IPS-15b (cell line): ENCODE measurements around the gene THSD7B.
"Not testable (repeated sequence)": the region's sequence is repeated elsewhere in the genome, so short reads cannot be mapped to it uniquely, and the experiment has no call there.

Experiments used
- H3K27me3 ChIP-seq: one replicate; pipeline ENCODE4 v1.6.1; 2013; ENCODE audit warnings: low read length; ENCODE audit not compliant: control insufficient read depth, insufficient read depth
- H3K36me3 ChIP-seq: one replicate; pipeline ENCODE4 v1.6.1; 2013; ENCODE audit warnings: low read length; ENCODE audit not compliant: control insufficient read depth, insufficient read depth
- H3K4me1 ChIP-seq: one replicate; pipeline ENCODE4 v1.6.1; 2013; ENCODE audit warnings: mild to moderate bottlenecking, low read length; ENCODE audit not compliant: control insufficient read depth, insufficient read depth
- H3K4me3 ChIP-seq: one replicate; pipeline ENCODE4 v1.5.1; 2013; ENCODE audit warnings: low read depth, low read length
- H3K9ac ChIP-seq: one replicate; pipeline ENCODE4 v1.6.1; 2013; ENCODE audit warnings: low read depth, mild to moderate bottlenecking, low read length
- H3K9me3 ChIP-seq: one replicate; pipeline ENCODE4 v1.6.1; 2013; ENCODE audit warnings: mild to moderate bottlenecking, low read length; ENCODE audit not compliant: control insufficient read depth, insufficient read depth

THSD7B gene

DNA sequence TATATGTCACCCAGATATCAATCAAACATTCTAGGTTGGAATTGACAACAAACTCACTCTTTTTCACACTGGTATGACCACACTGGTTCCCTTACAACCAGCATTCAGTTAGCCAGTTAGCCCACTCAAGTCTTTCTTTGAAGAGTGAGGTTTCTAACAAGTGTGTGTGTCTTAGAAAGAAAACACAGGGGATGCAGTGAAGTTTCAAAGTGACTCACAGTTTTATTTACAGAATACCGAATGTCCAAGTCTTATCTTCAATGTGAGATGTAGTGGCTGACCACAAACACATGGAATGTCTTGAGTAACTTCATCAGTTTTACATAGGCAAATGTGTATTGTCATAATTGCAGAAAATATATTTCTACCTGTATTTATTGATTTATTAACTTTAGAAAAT, 924.2 kb downstream of the THSD7B start:
- Histone ChIP-seq H3K9me3 (no peaks in the 10 kb centered on the region), H3K27me3 (no peaks in the 10 kb centered on the region), H3K4me1 (no peaks in the 10 kb centered on the region), H3K36me3 (no peaks in the 10 kb centered on the region), H3K9ac (no peak overlapping the region), H3K4me3 (no peak overlapping the region)

DNA sequence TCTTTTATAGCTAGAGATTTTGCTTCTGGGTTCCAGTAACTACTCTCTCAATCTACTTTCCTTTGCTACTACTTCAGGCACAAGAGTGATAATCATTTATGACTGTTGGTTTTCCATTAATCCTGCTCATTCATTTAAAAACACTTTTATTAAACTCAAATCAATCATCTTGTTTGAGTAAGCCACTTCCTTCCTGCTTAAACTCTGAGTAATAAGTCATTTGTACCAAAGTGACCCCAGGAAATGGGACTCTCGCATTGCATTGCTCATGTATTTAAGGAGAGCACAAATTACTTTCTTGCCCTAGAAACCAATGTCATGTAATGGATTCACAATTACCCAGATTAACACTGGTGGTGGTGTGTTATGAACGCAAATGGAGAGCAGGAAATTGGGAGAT, 928.2 kb downstream of the THSD7B start:
- no peak overlapping the region for H3K9ac ChIP-seq
- H3K36me3 ChIP-seq: no peaks in the 10 kb centered on the region

DNA sequence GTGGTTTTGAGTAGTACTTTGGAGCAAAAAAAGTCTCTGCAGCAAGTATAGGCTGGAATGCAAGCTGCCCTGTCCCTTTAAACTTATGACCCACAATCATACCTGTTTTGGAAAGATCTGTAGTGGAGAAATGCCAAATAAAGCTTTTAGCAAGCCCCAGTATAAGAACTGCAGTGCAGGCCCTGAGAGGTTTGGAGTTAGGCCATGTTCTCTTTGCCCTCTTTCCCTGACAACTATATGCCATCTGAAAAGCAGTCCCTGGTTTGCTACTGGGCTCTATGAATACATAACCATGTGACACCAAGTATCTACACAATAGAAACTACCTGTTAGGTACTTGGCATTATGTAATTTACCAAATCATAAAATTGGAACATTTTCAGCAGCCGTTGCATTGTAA, 931.6 kb downstream of the THSD7B start:
- H3K36me3 ChIP-seq: no peaks in the 10 kb centered on the region
- H3K4me1 ChIP-seq: no peaks in the 10 kb centered on the region
- H3K27me3 ChIP-seq: no peaks in the 10 kb centered on the region
- no peak overlapping the region for H3K9ac ChIP-seq
- H3K4me3 ChIP-seq: no peak overlapping the region
- H3K9me3 ChIP-seq: no peaks in the 10 kb centered on the region

More for the DNA sequence above, 928.2 kb downstream of the THSD7B start:
- Histone ChIP-seq H3K9me3 (no peaks in the 10 kb centered on the region), H3K4me1 (no peaks in the 10 kb centered on the region), H3K27me3 (no peaks in the 10 kb centered on the region), H3K4me3 (no peak overlapping the region)

DNA sequence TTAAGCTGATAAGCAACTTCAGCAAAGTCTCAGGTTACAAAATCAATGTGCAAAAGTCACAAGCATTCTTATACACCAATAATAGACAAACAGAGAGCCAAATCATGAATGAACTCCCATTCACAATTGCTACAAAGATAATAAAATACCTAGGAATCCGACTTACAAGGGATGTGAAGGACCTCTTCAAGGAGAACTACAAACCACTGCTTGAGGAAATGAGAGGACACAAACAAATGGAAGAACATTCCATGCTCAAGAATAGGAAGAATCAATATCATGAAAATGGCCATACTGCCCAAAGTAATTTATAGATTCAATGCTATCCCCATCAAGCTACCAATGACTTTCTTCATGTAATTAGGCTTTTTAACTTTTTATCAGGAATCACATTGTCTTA, 934.9 kb downstream of the THSD7B start:
- H3K36me3 ChIP-seq, H3K4me3 ChIP-seq, H3K9me3 ChIP-seq, H3K4me1 ChIP-seq, H3K9ac ChIP-seq, H3K27me3 ChIP-seq: not testable (repeated sequence)

DNA sequence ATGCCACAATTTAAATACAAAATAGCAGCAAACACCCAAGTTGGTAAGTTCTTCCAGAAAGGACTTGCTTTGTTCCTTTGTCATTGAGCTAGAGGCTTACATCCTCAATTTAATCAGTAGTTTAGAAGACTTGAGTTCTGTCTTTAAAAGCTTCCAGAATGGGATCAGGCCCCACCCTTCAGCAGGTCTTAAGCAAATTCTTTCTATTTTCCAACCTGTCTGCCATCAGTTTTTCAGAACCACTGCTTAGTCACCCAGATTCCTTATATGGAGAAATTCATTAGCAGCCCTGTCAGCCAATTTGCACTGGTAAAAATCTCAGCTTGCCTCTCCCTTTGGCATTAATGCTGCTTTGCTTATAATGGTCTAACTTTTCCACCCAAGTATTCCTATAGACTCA, 935.3 kb downstream of the THSD7B start:
- H3K27me3 ChIP-seq: no peaks in the 10 kb centered on the region
- no peak overlapping the region for H3K4me3 ChIP-seq
- no peaks in the 10 kb centered on the region for H3K9me3 ChIP-seq
- no peaks in the 10 kb centered on the region for H3K4me1 ChIP-seq
- H3K36me3 ChIP-seq: no peaks in the 10 kb centered on the region
- no peak overlapping the region for H3K9ac ChIP-seq

DNA sequence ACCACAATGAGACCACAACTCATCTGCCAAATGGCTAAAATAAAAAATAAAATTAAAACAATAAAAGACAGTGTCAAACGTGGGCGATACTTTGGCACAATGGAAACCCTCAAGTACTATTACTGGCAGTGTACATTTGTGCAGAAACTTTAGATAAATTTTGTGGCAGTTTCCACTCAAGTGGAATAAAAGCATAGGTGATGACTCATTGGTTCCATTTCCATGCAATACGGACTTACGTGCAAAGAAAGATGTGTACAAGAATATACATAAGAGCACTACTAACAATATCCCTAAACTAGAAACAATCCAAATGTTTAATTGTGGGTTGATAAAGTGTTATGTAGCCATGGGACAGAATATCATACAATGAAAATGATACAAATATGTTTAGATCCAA, 940.0 kb downstream of the THSD7B start:
- Histone ChIP-seq H3K36me3 (no peaks in the 10 kb centered on the region), H3K4me1 (no peaks in the 10 kb centered on the region), H3K27me3 (no peaks in the 10 kb centered on the region), H3K4me3 (no peak overlapping the region), H3K9ac (no peak overlapping the region), H3K9me3 (no peaks in the 10 kb centered on the region)

DNA sequence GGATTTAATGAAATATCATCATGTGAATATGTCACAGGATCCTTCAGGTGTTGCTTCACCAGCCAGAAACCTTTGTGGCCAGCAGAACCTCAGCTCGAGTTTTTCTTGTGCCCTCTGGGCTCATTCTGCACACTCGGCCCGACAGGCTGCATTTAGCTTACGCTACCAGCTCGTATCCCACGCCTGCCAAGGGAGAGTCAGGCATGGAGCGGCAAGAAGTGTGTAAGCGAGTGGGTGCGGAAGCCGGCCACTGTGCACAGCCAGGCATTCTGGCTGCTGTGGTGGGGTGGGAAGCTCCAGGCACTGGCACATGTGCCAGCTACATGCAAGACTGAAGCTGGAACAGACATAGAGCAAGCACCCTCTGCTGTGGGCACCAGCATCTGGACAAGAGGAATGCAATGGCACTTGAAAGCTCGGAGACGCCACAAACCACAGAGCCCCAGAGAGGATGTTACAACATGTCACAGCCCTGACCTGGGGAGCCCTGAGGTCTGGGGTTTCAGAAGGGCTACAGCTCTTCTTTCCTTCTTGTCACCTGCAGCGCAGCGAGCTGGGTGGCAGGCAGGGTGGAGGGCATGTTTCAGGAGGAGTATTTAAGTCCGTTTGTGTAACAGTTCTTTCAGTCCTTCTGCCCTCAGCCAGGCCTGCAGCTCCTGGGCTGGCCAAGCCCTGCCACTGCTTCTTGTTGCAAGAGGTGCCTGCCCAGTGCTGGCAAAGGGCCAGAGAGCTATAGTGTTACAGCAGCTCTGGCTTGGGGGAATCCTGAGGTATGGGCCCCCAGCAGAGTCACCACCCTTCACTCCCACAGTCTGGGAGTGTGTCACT, 941.7 kb downstream of the THSD7B start:
- H3K4me1 ChIP-seq: no peaks in the 10 kb centered on the region
- H3K4me3 ChIP-seq: no peak overlapping the region
- no peaks in the 10 kb centered on the region for H3K27me3 ChIP-seq
- H3K9ac ChIP-seq: no peak overlapping the region
- no peaks in the 10 kb centered on the region for H3K9me3 ChIP-seq
- no peaks in the 10 kb centered on the region for H3K36me3 ChIP-seq

DNA sequence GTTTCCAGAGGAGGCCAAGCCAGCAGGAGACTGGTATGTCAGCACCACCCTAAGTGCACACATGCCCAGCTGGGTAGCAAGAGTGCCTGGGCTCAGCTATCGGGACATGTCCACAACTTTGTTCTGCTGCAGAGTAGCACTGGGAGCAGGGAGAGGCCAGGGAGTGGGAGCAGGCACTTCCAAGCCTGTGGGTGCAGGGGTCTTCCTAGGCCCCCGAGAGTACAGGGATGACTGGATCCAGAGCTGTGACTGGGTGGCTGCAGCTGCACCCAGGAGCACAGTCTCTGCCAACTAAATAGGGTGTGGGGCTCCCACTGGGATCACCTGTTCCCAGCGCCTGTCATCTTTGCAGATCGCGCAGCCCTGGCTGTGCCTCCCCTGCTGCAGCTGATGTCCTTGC, 943.0 kb downstream of the THSD7B start:
- Histone ChIP-seq H3K9me3 (no peaks in the 10 kb centered on the region), H3K4me1 (no peaks in the 10 kb centered on the region), H3K27me3 (no peaks in the 10 kb centered on the region), H3K4me3 (no peak overlapping the region), H3K9ac (no peak overlapping the region), H3K36me3 (no peaks in the 10 kb centered on the region)

DNA sequence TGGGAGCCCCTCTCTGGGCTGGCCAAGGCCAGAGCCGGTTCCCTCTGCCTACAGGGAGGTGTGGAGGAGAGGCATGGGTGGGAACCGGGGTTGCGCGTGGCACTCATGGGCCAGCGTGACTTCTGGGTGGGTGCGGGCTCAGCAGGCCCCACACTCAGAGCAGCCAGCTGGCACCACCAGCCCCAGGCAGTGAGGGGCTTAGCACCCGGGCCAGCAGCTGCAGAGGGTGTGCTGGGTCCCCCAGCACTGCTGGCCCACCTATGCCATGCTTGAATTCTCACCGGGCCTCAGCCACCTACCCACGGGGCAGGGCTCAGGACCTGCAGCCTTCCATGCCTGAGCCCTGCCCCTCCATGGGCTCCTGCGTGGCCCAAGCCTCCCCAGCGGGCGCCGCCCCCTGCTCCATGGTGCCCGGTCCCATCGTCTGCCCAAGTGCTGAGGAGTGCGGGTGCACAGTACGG, 950.4 kb downstream of the THSD7B start:
- H3K9ac ChIP-seq: no peak overlapping the region
- H3K4me3 ChIP-seq: no peak overlapping the region
- no peaks in the 10 kb centered on the region for H3K9me3 ChIP-seq
- no peaks in the 10 kb centered on the region for H3K4me1 ChIP-seq
- H3K27me3 ChIP-seq: no peaks in the 10 kb centered on the region
- no peaks in the 10 kb centered on the region for H3K36me3 ChIP-seq

DNA sequence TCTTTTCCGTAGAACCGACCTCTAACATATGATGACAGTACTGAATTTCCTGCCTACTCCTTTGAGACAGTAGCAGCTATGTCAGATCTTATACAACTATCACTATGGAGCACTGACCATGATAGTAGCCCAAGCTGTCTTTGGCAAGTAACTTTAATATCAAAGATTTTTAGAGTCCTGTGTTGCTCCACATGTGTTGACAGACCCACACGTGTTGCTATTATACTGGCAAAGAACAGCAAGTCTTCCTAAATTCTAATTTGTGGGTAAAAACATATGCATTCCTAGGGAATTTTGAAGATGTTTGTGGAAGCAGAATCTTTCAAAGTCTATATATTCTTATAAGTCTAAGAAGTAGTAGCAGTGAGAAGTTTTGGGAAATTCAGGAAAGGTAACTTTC, 953.4 kb downstream of the THSD7B start:
- no peaks in the 10 kb centered on the region for H3K27me3 ChIP-seq
- no peaks in the 10 kb centered on the region for H3K4me1 ChIP-seq

DNA sequence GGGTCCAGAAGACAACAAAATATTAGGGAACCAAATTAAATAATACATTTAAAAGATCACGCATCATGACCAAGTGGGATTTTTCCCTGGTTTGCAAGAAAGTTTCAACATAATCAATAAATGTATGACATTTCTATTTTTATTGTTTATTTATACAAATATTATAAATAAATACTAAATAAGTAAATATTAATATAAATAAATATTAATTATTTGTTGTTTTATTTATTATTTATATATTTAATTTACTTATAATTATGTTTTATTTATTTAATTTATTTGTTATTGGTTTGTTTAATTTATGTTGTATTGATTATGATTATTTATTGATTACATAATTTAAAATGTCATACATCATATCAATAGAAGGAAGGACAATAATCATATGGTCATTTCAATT, 956.4 kb downstream of the THSD7B start:
- no peak overlapping the region for H3K9ac ChIP-seq
- H3K27me3 ChIP-seq: no peaks in the 10 kb centered on the region
- no peaks in the 10 kb centered on the region for H3K36me3 ChIP-seq
- no peaks in the 10 kb centered on the region for H3K4me1 ChIP-seq
- H3K4me3 ChIP-seq: no peak overlapping the region
- no peaks in the 10 kb centered on the region for H3K9me3 ChIP-seq

More for the DNA sequence above, 953.4 kb downstream of the THSD7B start:
- H3K36me3 ChIP-seq: no peaks in the 10 kb centered on the region
- no peak overlapping the region for H3K9ac ChIP-seq
- H3K4me3 ChIP-seq: no peak overlapping the region
- H3K9me3 ChIP-seq: no peaks in the 10 kb centered on the region

DNA sequence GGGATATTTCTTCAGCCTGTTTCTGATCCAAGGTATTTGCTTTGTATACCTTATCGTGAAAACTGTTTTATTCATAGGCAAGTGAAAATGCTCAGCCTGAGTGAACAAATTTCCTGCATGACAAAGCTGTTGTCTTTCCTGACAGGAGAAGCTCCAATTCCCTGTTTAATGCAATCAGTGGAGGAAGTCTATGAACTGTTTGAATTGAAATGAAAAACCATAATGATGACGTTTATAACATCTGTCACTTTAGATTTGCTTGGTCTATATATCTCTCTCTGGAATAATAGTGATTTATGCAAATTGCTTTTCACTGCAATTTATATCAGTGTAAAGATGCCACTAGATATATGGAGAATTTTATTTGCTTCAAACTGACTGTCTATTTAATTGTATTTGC, 959.6 kb downstream of the THSD7B start:
- Histone ChIP-seq H3K27me3 (no peaks in the 10 kb centered on the region), H3K4me1 (no peaks in the 10 kb centered on the region), H3K9me3 (no peaks in the 10 kb centered on the region), H3K4me3 (no peak overlapping the region), H3K36me3 (no peaks in the 10 kb centered on the region), H3K9ac (no peak overlapping the region)
